ENCODE measurements around the gene MAGI2.

GRCh38 chr7:78173666-78174065 lies 1279.8 kb downstream of the MAGI2 start:
- TF ChIP-seq, protein P1, sequence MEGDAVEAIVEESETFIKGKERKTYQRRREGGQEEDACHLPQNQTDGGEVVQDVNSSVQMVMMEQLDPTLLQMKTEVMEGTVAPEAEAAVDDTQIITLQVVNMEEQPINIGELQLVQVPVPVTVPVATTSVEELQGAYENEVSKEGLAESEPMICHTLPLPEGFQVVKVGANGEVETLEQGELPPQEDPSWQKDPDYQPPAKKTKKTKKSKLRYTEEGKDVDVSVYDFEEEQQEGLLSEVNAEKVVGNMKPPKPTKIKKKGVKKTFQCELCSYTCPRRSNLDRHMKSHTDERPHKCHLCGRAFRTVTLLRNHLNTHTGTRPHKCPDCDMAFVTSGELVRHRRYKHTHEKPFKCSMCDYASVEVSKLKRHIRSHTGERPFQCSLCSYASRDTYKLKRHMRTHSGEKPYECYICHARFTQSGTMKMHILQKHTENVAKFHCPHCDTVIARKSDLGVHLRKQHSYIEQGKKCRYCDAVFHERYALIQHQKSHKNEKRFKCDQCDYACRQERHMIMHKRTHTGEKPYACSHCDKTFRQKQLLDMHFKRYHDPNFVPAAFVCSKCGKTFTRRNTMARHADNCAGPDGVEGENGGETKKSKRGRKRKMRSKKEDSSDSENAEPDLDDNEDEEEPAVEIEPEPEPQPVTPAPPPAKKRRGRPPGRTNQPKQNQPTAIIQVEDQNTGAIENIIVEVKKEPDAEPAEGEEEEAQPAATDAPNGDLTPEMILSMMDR (IDR thresholded peaks at IDR 0.05; ENCODE audit: low read depth, low read length, poor library complexity, severe bottlenecking), result no peak
- no peak for TF ChIP-seq EZH2phosphoT487 (IDR thresholded peaks at IDR 0.05; ENCODE audit: borderline replicate concordance, low read length)
